IPS-15b (cell line): ENCODE measurements around the gene RAB11FIP2.

Source experiments
- H3K27me3 ChIP-seq: one replicate; pipeline ENCODE4 v1.6.1; 2013; ENCODE audit warnings: low read length; ENCODE audit not compliant: control insufficient read depth, insufficient read depth
- H3K36me3 ChIP-seq: one replicate; pipeline ENCODE4 v1.6.1; 2013; ENCODE audit warnings: low read length; ENCODE audit not compliant: control insufficient read depth, insufficient read depth
- H3K4me1 ChIP-seq: one replicate; pipeline ENCODE4 v1.6.1; 2013; ENCODE audit warnings: mild to moderate bottlenecking, low read length; ENCODE audit not compliant: control insufficient read depth, insufficient read depth
- H3K4me3 ChIP-seq: one replicate; pipeline ENCODE4 v1.5.1; 2013; ENCODE audit warnings: low read depth, low read length
- H3K9ac ChIP-seq: one replicate; pipeline ENCODE4 v1.6.1; 2013; ENCODE audit warnings: low read depth, mild to moderate bottlenecking, low read length
- H3K9me3 ChIP-seq: one replicate; pipeline ENCODE4 v1.6.1; 2013; ENCODE audit warnings: mild to moderate bottlenecking, low read length; ENCODE audit not compliant: control insufficient read depth, insufficient read depth

The RAB11FIP2 gene

DNA sequence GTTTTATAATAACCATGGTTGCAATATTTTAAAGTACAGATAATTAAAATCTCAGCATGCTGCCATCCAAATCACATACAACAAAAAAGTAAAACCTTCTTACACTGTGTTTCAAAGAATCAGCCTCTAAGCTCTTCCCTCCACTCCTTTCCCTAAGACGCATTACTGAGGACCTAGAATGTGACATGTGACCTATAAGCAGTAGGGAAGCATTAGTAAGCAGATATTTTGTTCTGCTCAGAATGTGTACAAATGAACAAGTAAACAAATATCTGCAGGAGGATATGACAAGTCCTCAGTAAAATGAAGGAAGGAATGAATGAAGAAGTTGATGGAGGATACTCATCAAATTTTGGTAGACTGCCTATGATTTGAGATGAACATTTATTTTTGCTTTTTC, 49.1 kb downstream of the RAB11FIP2 start:
- H3K4me1 ChIP-seq: peaks cover 4% of the 10 kb centered on the region
- no peak overlapping the region for H3K4me3 ChIP-seq
- no peaks in the 10 kb centered on the region for H3K36me3 ChIP-seq
- no peaks in the 10 kb centered on the region for H3K27me3 ChIP-seq
- H3K9me3 ChIP-seq: no peaks in the 10 kb centered on the region
- no peak overlapping the region for H3K9ac ChIP-seq

- Histone ChIP-seq H3K36me3 (no peaks in the 10 kb centered on the region), H3K9me3 (no peaks in the 10 kb centered on the region), H3K4me1 (peaks cover 4% of the 10 kb centered on the region), H3K9ac (no peak overlapping the region), H3K27me3 (no peaks in the 10 kb centered on the region), H3K4me3 (no peak overlapping the region)
Measured at GRCh38 chr10:117996709-117997108, 50.0 kb downstream of the RAB11FIP2 start.

DNA sequence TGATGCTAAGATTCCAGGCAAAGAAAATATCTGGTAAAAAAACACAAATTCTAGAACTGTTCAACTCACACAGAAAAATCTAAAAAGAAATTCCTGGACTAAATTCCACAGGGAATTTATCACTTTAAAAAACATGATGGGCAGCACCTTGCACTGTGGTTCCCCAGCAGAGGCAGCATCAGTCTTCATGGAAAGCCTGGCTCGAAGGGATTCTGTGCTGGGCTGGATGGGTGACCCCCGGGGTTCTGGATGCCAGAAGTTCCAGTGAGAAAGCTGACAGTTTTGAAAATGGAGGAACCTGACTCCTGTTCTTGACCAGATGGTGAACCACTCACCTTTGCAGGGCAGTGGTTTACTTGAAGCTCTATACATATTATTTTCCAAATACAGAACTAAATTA, 52.0 kb downstream of the RAB11FIP2 start:
- Histone ChIP-seq H3K9me3 (no peaks in the 10 kb centered on the region), H3K36me3 (no peaks in the 10 kb centered on the region), H3K4me1 (peaks cover 4% of the 10 kb centered on the region), H3K4me3 (no peak overlapping the region), H3K9ac (no peak overlapping the region), H3K27me3 (no peaks in the 10 kb centered on the region)

GRCh38 chr10:117993166-117993565, 53.6 kb downstream of the RAB11FIP2 start:
- no peaks in the 10 kb centered on the region for H3K9me3 ChIP-seq
- H3K27me3 ChIP-seq: no peaks in the 10 kb centered on the region
- H3K4me1 ChIP-seq: peaks cover 8% of the 10 kb centered on the region
- no peaks in the 10 kb centered on the region for H3K36me3 ChIP-seq
- H3K9ac ChIP-seq: no peak overlapping the region
- no peak overlapping the region for H3K4me3 ChIP-seq

DNA sequence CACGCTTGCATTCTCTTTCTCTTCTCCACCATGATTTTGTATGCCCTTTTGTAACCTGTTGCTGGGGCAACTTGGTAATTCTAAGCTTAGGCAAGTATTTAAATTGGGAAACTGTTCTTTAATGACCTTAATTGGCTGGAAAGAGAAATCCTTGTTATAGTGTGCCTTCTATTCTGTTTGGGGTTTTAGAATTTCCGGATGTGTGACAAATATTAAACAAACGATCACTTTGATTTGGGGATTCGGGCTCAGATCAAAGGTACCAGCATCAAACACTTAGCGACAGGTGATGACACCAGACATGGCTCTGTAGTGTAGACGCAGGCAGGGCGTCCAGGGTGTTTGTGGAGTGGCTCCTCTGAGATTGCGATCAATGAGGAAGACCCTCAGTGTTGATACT, 55.0 kb downstream of the RAB11FIP2 start:
- Histone ChIP-seq H3K9me3 (no peaks in the 10 kb centered on the region), H3K4me3 (no peak overlapping the region), H3K27me3 (no peaks in the 10 kb centered on the region), H3K36me3 (no peaks in the 10 kb centered on the region), H3K9ac (no peak overlapping the region), H3K4me1 (peaks cover 8% of the 10 kb centered on the region)

DNA sequence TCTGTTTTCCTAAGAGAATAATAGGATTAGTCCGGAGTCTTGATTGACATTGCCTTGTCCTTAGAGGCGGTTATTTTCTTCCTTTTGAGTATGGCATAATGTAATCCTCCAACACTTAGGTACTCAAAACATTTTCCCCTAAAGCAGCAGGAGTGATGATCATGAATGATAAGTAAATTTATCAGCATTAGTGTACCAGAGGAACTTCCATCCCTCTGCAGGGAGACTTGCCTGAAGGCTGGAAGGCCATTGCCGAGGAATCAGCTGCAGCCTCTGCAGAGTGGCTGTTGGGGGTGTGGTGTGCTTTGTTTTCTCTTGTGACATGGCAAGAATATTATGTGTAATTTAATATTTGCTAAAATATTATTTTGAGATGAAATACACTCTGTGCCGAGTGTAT, 56.8 kb downstream of the RAB11FIP2 start:
- peaks cover 15% of the 10 kb centered on the region for H3K4me1 ChIP-seq
- no peak overlapping the region for H3K4me3 ChIP-seq
- no peaks in the 10 kb centered on the region for H3K27me3 ChIP-seq
- no peaks in the 10 kb centered on the region for H3K9me3 ChIP-seq
- no peaks in the 10 kb centered on the region for H3K36me3 ChIP-seq
- H3K9ac ChIP-seq: no peak overlapping the region

DNA sequence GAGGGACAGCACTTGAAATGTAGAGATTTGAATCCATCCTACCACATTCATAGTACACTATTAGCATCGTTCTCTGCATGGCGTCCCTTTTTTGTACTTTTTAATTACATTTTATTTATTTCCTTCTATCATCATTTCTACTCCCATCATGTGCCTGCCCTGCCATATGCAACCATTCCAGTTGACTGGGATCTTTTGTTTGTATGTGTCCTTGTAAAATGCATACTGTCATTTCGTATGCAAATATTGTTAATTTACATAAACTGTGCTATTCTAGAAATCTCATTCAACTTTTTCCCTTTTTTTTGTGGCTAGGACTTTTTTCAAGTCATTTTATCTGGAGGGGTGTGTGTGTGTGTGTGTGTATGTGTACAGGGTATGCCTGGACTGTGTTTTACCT, 57.9 kb downstream of the RAB11FIP2 start:
- H3K27me3 ChIP-seq: no peaks in the 10 kb centered on the region
- no peak overlapping the region for H3K4me3 ChIP-seq
- H3K9me3 ChIP-seq: no peaks in the 10 kb centered on the region
- H3K4me1 ChIP-seq: peaks cover 15% of the 10 kb centered on the region
- no peaks in the 10 kb centered on the region for H3K36me3 ChIP-seq
- H3K9ac ChIP-seq: no peak overlapping the region

DNA sequence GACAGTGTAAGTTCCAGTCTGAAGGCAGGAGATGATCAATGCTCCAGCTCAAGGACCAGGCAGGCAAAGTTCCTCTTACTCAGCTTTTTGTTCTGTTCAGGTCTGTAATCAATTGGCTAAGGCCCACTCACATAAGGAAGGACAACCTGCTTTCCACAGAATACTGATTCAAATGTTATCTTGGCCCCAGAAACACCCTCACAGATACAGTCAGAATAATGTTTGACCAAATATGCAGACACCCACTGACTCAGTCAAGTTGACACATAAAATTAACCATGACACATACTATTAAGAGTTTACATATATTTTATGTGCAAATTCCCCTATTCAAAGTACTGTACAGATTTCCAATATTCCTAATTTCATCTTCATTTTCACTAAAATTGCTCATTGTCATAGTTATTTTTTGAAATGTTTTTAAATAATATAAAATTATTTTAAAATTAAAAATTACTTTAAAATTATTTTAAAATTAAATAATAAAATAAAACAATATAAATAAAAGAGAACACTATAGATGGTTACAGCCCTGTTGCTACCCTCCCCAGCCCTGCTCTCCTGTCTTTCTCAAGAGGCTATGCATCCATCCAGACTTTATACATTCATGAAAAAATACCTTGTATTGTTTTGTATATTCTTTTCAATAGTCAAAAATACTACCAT, 59.4 kb downstream of the RAB11FIP2 start:
- no peak overlapping the region for H3K4me3 ChIP-seq
- H3K36me3 ChIP-seq: no peaks in the 10 kb centered on the region
- H3K27me3 ChIP-seq: no peaks in the 10 kb centered on the region
- H3K9ac ChIP-seq: no peak overlapping the region
- H3K4me1 ChIP-seq: peaks cover 11% of the 10 kb centered on the region
- no peaks in the 10 kb centered on the region for H3K9me3 ChIP-seq

DNA sequence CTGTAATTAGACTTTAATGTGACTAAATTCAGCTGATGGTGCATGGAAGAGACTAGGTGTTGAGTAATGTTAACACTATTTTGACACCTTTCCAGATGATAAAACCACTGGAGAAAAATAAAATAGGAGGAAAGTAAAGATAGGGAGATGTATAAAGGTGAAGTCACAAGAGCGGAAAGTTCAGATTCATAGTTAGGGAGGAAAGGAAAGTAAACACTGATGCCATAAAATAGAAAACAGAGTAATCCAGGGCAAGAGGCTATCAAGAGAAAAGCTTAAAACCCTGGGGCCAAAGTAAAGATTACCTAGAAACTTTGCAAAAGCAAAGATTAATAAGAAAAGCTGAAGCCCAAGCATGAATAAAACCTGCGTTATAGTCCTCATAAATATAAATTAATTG, 62.8 kb downstream of the RAB11FIP2 start:
- H3K9me3 ChIP-seq: no peaks in the 10 kb centered on the region
- no peaks in the 10 kb centered on the region for H3K27me3 ChIP-seq
- H3K36me3 ChIP-seq: no peaks in the 10 kb centered on the region
- H3K9ac ChIP-seq: no peak overlapping the region
- no peak overlapping the region for H3K4me3 ChIP-seq
- peaks cover 7% of the 10 kb centered on the region for H3K4me1 ChIP-seq

DNA sequence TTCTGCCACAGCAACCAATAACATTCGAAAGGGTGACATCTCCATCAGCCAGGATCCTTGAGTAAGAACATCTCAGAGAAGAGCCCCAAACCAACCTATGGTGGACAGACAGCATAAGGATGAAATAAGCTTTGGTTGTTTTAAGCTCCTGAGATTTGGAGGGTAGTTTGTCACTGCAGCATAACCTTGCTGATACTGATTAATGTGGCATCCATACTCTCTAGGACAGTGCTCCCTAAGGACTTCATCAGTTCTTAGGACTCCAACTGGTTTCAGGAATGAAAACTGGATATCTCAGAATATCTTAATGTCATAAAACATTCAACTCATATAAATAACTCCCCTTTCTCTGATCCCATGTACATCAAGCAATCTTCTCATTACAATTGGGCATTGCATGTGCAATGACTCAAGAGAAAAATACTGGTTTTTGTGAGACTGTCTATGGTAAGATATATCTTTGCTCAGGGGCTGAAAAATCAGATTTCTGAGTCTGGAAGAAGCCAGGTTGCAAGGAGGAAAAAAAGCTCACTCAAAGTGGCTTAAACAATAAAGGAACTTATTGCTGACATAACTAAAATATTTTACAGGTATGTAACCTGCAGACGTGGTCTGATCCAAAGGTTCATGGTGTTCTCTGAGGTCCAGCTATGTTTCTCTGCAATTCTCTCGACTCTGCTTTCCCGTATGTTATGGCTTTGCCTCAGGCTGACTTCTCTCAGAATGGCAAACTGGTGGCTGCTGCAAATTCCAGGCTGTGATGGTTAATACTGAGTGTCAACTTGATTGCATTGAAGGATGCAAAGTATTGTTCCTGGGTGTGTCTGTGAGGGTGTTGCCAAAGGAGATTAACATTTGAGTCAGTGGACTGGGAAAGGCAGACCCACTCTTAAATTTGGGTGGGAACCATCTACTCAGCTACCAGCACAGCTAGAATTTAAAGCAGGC, 65.7 kb downstream of the RAB11FIP2 start:
- Histone ChIP-seq H3K4me3 (no peak overlapping the region), H3K36me3 (no peaks in the 10 kb centered on the region), H3K4me1 (peaks cover 7% of the 10 kb centered on the region), H3K9ac (no peak overlapping the region), H3K9me3 (no peaks in the 10 kb centered on the region), H3K27me3 (no peaks in the 10 kb centered on the region)

DNA sequence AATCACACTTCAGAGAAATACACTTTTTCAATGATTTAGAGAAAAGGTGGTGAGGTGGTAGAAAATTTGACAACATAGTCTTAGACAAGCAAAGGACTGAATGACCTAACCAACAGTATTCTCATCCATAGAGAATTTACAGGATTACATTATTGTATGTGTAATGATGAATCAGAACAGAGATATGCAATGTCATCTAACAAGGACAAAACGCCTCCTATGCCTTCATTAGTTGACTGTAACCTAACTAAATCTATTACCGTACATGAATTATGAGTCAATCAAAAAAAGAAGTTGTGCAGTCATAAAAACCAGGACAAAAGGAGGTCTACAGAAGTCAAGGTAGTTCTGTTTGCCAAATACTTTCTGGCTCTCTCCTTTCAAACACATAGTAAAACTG, 66.5 kb downstream of the RAB11FIP2 start:
- Histone ChIP-seq H3K9ac (no peak overlapping the region), H3K36me3 (no peaks in the 10 kb centered on the region), H3K27me3 (no peaks in the 10 kb centered on the region), H3K4me3 (no peak overlapping the region), H3K4me1 (peaks cover 2% of the 10 kb centered on the region), H3K9me3 (no peaks in the 10 kb centered on the region)
